ENCODE data around the gene BCAP31.

DNA sequence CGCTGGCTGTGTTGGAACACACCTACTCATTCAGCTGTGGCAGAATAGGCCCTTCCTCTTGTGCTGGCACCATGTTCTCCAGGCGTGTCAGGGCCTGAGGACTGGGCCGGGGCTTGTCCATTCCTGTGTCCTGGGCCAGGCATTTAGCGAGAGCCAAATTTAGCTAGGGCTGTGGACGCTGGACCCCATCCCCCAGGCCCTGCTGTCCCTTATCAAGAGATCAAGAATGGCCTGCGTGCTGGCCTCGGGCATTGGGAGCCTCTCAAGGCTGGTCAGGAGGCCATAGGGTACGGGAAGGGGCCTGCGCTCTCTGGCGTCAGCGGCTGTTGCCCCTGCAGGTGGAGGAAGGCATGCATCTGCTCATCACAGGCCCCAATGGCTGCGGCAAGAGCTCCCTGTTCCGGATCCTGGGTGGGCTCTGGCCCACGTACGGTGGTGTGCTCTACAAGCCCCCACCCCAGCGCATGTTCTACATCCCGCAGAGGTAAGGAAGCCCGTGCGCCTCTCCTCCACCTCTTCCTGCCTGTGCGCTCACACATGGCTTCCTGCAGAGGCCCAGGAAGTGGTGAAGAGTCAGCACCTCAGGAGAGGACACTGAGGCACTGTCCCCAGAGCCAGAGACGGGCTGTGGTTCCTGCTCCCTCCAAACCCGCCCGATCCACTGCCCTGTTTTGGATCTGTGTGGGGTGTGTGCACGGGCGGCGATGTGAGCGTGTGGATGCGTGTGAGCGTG is 15.7 kb upstream of the BCAP31 start:
- TF ChIP-seq EZH2 (IDR thresholded peaks at IDR 0.05; ENCODE audit: insufficient read depth, low read length), result no peak
- TF ChIP-seq, protein P1, sequence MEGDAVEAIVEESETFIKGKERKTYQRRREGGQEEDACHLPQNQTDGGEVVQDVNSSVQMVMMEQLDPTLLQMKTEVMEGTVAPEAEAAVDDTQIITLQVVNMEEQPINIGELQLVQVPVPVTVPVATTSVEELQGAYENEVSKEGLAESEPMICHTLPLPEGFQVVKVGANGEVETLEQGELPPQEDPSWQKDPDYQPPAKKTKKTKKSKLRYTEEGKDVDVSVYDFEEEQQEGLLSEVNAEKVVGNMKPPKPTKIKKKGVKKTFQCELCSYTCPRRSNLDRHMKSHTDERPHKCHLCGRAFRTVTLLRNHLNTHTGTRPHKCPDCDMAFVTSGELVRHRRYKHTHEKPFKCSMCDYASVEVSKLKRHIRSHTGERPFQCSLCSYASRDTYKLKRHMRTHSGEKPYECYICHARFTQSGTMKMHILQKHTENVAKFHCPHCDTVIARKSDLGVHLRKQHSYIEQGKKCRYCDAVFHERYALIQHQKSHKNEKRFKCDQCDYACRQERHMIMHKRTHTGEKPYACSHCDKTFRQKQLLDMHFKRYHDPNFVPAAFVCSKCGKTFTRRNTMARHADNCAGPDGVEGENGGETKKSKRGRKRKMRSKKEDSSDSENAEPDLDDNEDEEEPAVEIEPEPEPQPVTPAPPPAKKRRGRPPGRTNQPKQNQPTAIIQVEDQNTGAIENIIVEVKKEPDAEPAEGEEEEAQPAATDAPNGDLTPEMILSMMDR (IDR thresholded peaks at IDR 0.05; ENCODE audit: insufficient read depth, low read depth, low read length), result no peak

Measured in astrocyte (in vitro differentiated cells and primary cell).